T47D (cell line): Measurements from ENCODE around the gene CNOT3.
A peak's percentile ranks its signal among the peaks of the same experiment; 100 is the strongest.
"Not testable (repeated sequence)": the region's sequence is repeated elsewhere in the genome, so short reads cannot be mapped to it uniquely, and the experiment has no call there.

ENCODE experiments used
- DNase-seq, 2 experiments: peaks; one replicate each; pipeline versions ENCODE4 v3.0.0 to v3.0.0-alpha.2; 2011 to 2012; ENCODE audit warnings: low read depth in 1 of 2, low spot score in 1 of 2
- JUND ChIP-seq: IDR thresholded peaks from 2 replicates; pipeline ENCODE4 v1.6.1; 2012; ENCODE audit warnings: low read depth
- in situ Hi-C: cut with HindIII; loops from 2 replicates; pipeline ENCODE4 v1.10.0; 2016; ENCODE audit warnings: low sequenced_read_pairs, low pct_unique_long_range_greater_than_20kb

Gene CNOT3

DNA sequence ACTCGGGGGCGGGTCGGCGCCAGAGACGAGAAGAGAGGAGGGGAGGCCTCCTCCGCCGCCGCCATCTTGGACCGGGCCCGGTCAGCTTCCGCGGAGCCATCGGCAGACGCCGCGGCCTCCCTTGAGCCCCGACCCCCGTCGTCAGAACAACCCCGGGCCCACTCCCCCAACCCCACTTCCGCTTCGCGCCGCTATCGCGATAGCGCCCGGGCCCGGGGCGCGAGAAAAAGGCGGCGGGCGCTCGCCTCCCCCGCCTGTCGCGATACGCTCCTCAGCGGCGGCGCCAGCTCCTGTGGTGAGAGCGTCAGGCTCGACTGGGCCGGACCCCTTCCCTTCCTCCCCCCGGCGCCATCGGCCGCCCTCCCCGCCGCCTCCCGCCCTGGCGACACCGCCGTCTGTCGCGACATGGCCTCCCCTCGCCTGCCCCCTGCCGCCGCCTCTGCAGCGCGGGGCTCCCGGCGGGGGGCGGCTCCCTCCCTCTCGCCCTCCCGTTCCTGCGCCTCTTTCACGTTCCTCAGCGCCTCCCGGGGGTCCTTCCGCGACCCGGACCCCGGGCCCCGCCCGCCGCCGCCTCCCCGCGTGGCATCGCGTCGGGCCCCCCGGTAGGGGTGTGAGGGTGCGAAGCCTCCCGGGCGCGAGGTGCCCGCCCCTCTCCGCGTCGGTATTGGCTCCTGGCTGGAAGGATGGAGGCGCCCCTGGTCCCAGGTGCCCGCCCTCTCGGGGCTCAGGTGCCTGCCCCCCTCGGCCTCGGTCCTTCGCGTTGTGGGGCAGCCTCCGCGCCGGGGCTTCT is at the start of gene CNOT3:
TSS of gene CNOT3 (plus strand) at position 64 of the 790 bp plus-strand sequence. CDS start 5,217 bp downstream, outside the sequence.
- DNase-seq = no peak
- TF ChIP-seq JUND = no peak
- in situ Hi-C loops = no loop called here

DNA sequence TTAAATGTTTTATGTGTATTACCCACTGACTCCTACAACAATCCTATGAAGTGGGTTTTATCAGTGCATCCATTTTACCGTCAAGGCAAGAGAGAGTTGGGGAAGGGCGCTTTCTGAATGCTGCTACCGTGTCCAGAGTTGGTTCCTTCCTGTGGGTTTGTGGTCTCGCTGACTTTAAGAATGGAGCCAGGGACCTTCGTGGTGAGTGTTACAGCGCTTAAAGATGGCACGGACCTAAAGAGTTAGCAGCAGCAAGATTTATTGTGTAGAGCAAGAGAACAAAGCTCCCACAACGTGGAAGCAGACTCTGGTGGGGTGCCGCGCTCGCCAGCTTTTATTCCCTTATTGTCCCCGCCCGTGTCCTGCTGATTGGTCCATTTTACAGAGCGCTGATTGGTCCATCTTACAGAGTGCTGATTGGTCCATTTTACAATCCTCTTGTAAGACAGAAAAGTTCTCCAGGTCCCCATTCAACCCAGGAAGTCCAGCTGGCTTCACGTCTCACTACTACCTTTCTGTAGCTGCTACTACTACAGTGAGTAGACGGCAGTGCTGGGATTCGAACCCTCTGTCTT is 43.0 kb upstream of the CNOT3 start:
- in situ Hi-C loops = no loop called here
- no peak for TF ChIP-seq JUND

DNA sequence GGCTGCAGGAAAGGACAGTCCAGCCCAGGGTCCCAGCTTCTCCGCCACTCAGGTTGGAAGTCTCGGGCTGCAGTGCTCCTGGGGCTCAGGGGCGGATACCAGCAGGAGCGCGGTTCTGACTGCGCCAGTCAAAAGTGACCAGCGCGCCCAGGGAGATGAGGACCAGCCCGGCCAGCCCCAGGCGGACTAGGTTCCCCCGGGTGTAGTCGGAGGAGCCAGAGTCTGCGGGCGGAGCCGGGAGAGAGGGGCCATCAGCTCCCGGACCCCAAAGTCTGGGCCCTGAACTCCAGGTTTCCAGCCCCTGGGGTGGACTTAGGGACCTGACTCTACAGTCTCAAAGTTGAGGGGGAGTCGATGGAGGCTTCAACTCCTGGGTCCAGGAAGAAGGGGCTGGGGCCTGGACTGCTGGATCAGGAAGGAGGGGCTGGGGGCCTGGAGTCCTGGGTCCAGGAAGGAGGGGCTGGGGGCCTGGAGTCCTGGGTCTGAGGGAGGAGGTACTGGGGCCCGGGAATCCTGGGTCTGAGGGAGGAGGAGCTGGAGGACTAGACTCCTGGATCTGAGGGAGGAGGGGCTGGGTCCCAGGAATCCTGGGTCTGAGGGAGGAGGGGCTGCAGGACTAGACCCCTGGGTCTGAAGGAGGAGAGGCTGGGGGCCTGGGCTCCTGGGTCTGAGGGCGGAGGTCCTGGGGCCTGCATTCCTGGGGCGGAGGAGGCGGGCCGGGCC is 42.3 kb upstream of the CNOT3 start:
- in situ Hi-C loops = no loop called here
- no peak for DNase-seq
- no peak for TF ChIP-seq JUND

More for the DNA sequence above, 43.0 kb upstream of the CNOT3 start:
- no peak for DNase-seq

DNA sequence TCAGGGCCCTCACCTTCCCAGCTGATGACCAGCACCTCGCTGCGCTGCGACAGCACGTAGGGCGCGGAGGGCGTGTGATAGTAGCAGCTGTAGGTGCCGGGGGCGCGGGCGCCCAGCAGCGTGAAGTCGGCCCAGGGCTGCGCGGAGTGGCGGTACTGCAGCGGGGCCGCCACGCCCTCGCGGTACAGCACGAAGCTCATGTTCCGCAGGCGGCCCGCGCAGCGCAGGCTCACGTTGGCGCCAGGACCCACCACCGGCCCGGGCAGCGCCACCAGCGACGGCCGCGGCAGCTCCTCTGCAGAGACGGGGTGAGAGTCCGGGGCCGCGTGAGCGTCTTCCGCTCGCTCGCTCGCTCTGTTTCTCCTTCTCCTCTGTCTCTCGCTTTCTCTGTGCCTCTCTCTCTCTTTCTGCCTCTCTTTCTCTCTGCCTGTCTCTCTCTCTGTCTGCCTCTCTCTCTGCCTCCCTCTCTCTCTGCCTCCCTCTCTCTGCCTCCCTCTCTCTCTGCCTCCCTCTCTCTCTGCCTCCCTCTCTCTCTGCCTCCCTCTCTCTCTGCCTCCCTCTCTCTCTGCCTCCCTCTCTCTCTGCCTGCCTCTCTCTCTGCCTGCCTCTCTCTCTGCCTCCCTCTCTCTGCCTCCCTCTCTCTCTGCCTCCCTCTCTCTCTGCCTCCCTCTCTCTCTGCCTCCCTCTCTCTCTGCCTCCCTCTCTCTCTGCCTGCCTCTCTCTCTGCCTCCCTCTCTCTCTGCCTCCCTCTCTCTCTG is 41.5 kb upstream of the CNOT3 start:
- DNase-seq, in situ Hi-C loops: not testable (repeated sequence)

DNA sequence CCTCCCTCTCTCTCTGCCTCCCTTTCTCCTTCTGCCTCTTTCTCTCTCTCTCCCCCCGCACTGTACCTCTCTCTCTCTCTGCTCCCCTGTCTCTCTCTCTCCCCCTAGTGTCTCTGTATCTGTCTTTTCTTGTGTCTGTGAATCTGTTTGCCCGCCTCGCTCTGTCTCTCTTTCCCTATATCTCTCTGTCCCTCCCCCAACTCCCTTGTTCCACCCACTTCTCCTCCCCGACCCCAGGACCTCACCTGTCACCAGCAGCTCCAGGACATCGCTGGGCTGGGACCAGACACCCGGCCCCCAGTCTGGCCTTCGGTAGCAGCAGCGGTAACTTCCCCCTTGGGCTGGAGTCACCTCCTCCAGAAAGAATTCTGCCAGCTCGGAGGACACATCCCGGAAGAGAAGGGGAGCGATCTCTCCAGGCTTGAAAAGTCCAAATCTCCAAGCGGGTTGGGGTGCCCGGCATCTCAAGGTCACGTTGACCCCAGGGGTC is 40.9 kb upstream of the CNOT3 start:
- TF ChIP-seq JUND = no peak
- in situ Hi-C loops = no loop called here
- DNase-seq = peak in 1 of 2 experiments; percentile 30

DNA sequence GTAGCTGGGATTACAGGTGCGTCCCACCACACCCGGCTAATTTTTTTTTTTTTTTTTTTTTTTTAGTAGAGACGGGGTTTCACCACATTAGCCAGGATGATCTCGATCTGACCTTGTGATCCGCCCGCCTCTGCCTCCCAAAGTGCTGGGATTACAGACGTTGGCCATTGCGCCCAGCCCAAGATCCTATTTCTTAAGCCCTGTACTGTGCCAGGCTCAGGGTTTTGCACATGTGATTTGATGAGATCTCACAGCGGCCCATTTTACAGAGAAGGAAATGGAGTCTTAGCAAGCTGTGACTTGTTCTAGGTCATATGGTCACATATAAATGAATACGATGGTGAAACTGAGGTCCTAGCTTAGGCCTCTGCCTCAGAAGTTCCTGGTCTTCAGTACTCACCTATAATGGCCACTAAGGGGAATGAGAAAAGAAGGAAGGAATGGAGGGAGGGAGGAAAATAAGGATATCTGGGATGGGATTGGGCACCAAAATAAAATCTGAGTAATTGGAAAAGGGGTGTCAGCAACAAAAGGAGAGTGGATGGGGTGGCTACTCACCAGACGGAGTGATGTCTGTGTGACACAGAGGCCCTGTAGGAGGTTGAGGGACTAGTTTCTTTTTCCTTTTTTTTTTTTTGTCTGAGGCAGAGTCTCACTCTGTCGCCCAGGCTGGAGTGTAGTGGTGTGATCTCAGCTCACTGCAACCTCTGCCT is 38.2 kb upstream of the CNOT3 start:
- in situ Hi-C loops = no loop called here
- TF ChIP-seq JUND = no peak
- no peak for DNase-seq

DNA sequence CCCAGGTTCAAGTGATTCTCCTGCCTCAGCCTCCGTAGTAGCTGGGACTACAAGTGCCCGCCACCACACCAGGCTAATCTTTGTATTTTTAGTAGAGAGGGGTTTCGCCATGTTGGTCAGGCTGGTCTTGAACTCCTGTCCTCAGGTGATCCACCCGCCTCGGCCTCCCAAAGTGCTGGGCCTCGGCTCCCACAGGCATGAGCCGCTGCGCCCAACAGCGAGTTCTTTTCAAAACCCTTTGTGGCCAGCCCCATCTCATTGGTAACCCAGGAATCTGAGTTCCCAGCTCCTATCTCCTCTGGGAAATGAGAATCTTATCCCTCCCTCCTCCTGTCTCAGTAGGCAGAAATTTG is 37.7 kb upstream of the CNOT3 start:
- DNase-seq, in situ Hi-C loops: not testable (repeated sequence)

DNA sequence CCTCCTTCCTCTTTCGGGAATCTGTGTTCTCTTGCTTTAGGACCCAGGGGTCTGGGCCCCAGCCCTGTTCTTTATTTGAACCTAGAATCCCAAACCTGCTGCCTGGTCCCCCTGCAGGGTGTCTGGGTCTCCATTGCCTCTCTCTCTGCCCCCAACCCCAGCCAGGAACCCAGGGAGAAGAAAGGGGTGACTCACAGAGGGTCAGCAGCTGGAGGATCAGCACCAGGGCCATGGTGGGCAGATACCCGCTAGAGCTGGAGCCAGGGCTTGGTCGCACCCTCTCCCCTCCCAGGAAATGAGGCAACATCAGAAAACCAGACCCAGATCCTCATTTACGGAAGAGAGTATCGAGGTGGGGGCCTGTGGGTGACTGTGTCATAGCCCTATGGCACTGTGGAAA is 37.0 kb upstream of the CNOT3 start, which contains the start of gene OSCAR:
TSS of gene OSCAR (minus strand) at position 243 of the 400 bp plus-strand sequence. CDS start at position 232, 11 bp downstream.
- DNase-seq = no peak
- no peak for TF ChIP-seq JUND
- in situ Hi-C loops = no loop called here

DNA sequence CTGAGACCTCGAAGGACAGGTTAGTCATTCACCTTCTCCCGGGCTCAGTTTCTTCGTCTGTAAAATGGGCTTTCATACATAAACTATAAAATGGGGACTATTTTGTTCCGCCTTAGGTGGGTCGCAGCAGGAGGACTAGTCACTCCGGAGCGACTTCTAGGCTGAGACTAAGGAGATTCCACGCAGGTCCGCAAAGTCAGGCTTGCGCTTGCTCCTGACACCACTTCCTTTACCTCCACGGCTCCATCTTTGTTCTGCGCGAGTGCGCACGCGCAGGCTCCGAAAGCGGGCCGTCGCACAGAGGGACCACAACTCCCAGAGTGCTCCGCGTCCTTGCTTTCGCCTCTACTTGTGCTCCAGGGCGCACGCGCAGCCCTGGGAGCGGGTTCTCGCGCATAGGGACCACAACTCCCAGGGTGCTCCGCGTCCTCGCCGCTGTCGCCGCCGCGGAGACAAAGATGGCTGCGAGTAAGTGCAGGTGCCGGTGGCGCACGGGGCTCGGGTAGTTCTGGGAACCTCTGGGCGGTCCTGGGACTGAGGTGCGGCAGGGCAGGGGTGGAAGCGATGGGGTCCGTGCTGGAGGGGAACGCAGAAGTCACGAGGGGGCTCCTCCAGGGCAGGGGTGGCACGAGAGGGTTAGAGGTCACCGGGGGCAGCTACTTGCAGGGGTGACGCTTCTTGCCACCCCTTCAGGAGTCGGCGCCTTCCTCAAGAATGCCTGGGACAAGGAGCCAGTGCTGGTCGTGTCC is 35.0 kb upstream of the CNOT3 start, which contains the start of gene NDUFA3:
TSS of gene NDUFA3 (plus strand) at position 435 of the 749 bp plus-strand sequence. CDS start at position 459, 24 bp downstream.
- no peak for TF ChIP-seq JUND
- in situ Hi-C loops = no loop called here
- DNase-seq = peak; percentile 97 to 98

DNA sequence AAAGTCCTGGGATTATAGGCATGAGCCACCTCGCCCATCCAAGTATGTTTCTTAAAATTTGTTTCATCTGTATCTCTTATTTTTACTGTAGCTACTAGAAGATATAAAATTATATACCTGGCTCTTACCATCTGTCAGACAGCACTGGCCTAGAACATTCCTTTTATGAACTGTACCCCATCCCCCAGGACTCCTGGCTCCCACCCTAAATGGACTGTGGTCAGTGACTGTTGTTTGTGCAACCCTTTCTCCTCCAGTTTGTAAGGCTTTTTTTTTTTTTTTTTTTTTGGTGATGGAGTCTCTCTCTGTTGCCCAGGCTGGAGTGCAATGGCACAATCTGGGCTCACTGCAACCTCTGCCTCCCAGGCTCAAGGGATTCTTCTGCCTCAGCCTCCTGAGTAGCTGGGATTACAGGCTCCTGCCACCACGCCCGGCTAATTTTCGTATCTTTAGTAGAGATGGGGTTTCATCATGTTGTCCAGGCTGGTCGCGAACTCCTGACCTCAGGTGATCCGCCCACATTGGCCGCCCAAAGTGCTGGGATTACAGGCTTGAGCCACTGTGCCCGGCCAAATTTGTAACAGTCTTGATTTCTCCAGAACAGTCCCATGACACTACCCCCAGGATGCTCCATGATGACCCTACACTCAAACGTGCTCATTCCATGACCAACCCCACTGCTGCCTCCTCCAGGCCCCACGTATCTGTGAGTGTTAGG is 32.4 kb upstream of the CNOT3 start:
- in situ Hi-C loops = no loop called here
- TF ChIP-seq JUND = no peak
- no peak for DNase-seq
